Measurements from ENCODE around the gene NEU4. TPM values are rescaled to one million over a fixed set of nuclear protein-coding genes. Genes with fewer than 3 reads are reported as not detected.

NEU4 gene
- total and polyA plus RNA-seq, 9 of the 15 experiments (the other 6 are each of a cell fraction or from before 2014, with no cell fraction given), result 0.01 to 0.40 TPM; not detected in 7

GRCh38 chr2:241857572-241858121, 48.7 kb downstream of the NEU4 start:
- intact Hi-C loops (cut with micrococcal nuclease), result no loop called here
- no peaks in the 10 kb centered on the region for H3K36me3 ChIP-seq (ENCODE audit: control insufficient read depth, insufficient read depth, low read length)
- TF ChIP-seq RHOXF2B (CRISPR knock-in tag; conservative IDR thresholded peaks at IDR 0.05) (no peak), GTF2F1 (IDR thresholded peaks at IDR 0.05; ENCODE audit: low read depth, low read length) (no peak), BRD4 (IDR thresholded peaks at IDR 0.05) (no peak), ZNF830 (CRISPR knock-in tag; IDR thresholded peaks at IDR 0.05) (no peak), MTA1 (IDR thresholded peaks at IDR 0.05; ENCODE audit: borderline replicate concordance) (no peak), SMARCB1 (IDR thresholded peaks at IDR 0.05; ENCODE audit: insufficient read length, low read depth) (no peak), JUN (IDR thresholded peaks at IDR 0.05; ENCODE audit: borderline replicate concordance, low read depth, low read length) (no peak), JUN (CRISPR knock-in tag; IDR thresholded peaks at IDR 0.05; ENCODE audit: borderline replicate concordance) (no peak), EWSR1 (IDR thresholded peaks at IDR 0.05; ENCODE audit: borderline replicate concordance, low read depth, partially characterized antibody) (no peak), FOXO4 (CRISPR knock-in tag; IDR thresholded peaks at IDR 0.05) (no peak)
- no peaks in the 10 kb centered on the region for H3K79me2 ChIP-seq (ENCODE audit: control insufficient read depth, insufficient read depth, low read length)
- H3K27me3 ChIP-seq (ENCODE audit: control insufficient read depth in 2 of 2, insufficient read depth in 2 of 2, low read length in 2 of 2), result no peaks in the 10 kb centered on the region
- no peak overlapping the region for H3K4me3 ChIP-seq
- 51% methylated on average over 12 of the region's 18 CpGs for WGBS (ENCODE audit: insufficient coverage, low coverage, missing lambda C conversion rate)
- POLR2A ChIA-PET, result no interaction called here
- no peak for FAIRE-seq
- H4K20me1 ChIP-seq (replicated peaks; ENCODE audit: control insufficient read depth, insufficient read depth, low read length), result no peaks in the 10 kb centered on the region
- in situ Hi-C loops (cut with MboI), result loop anchor here (5.0 kb wide), 1 partner anchor 110 kb away; no protein-coding TSS in a partner anchor
- H2AFZ ChIP-seq (ENCODE audit: low read depth, low read length), result no peak overlapping the region
- peaks cover 5 to 76% of the 10 kb centered on the region in 2 experiments; a peak in 4 of 5 replicates for H3K4me1 ChIP-seq (replicated peaks in 1 of 2; ENCODE audit: control insufficient read depth in 2 of 2, insufficient read depth in 2 of 2, low read length in 2 of 2)
- no peak overlapping the region for H3K27ac ChIP-seq (ENCODE audit: extremely low read depth, low read depth, low read length)
- no TSS peak for BruUV-seq (replicated peaks)
- H3K9me1 ChIP-seq (ENCODE audit: control insufficient read depth, insufficient read depth, low read length), result no peaks in the 10 kb centered on the region
- no peak overlapping the region for H3K4me2 ChIP-seq (ENCODE audit: insufficient read depth, low read length)
- H3K9me3 ChIP-seq (replicated peaks; ENCODE audit: control insufficient read depth, insufficient read depth, low read depth, low read length), result no peaks in the 10 kb centered on the region
- CTCF ChIA-PET (ENCODE audit: low intra/inter-chr PET ratio), result no interaction called here
- DNase-seq (ENCODE audit: extremely low read depth in 1 of 4, low spot score in 3 of 4), result peak in 1 of 4 experiments; percentile 3
- H3K9ac ChIP-seq (ENCODE audit: insufficient read depth in 1 of 2, low read depth in 2 of 2, low read length in 2 of 2), result peak overlapping the region in 1 of 2 experiments; percentile 35; a peak in 1 of 4 replicates
- ATAC-seq, result no peak

Measured in K562 (cell line).